K562 (cell line): ENCODE results near the gene VWA1.

Experiments
- CTCF ChIP-seq, 3 experiments: IDR thresholded peaks in 2 of 3; conservative IDR thresholded peaks in 1 of 3; 2 replicates each; pipeline ENCODE4 v1.5.1; 2011 to 2012; ENCODE audit warnings: low read length in 3 of 3, mild to moderate bottlenecking in 3 of 3, control low read depth in 2 of 3, improper control_type of control experiment in 1 of 3, inconsistent platforms in 1 of 3, low read depth in 1 of 3, mixed read lengths in 1 of 3, moderate library complexity in 1 of 3; ENCODE audit not compliant: insufficient read depth in 2 of 3
- POLR2AphosphoS5 ChIP-seq: IDR thresholded peaks from 2 replicates; pipeline ENCODE4 v1.6.1; 2011; ENCODE audit warnings: mild to moderate bottlenecking, low read depth, low read length, moderate library complexity; ENCODE audit not compliant: control insufficient read depth, insufficient read depth
- U2AF2 ChIP-seq: fragments of 200-400 bp; formaldehyde crosslinking; optimal IDR thresholded peaks from 2 replicates; pipeline ENCODE3; 2017; ENCODE audit warnings: low read depth, mild to moderate bottlenecking, low read length
- ZFP1 ChIP-seq: fragments of 450-650 bp; formaldehyde crosslinking; IDR thresholded peaks from 2 replicates; pipeline ENCODE4 v1.4.0; 2020; ENCODE audit warnings: mild to moderate bottlenecking, mixed read lengths

GRCh38 chr1:1402072-1402900 is 33.2 kb upstream of the VWA1 start:
- TF ChIP-seq ZFP1 (no peak), CTCF (IDR thresholded peaks at IDR 0.05 in 2 of 3, conservative IDR thresholded peaks at IDR 0.05 in 1 of 3; ENCODE audit: insufficient read depth in 2 of 3, low read depth in 1 of 3, low read length in 3 of 3) (peak; percentile 80 to 96 (median 83)), POLR2AphosphoS5 (no peak; the same call in 1 of the 2 replicates), U2AF2 (no peak)
